Fibroblast of skin of right biceps (primary cell): Measurements from ENCODE around the gene PICALM.
"Not testable (repeated sequence)": the region's sequence is repeated elsewhere in the genome, so short reads cannot be mapped to it uniquely, and the experiment has no call there.

ENCODE experiments used
- DNase-seq: peaks from one replicate; pipeline ENCODE4 v3.0.0-alpha.2; 2013

The PICALM gene

DNA sequence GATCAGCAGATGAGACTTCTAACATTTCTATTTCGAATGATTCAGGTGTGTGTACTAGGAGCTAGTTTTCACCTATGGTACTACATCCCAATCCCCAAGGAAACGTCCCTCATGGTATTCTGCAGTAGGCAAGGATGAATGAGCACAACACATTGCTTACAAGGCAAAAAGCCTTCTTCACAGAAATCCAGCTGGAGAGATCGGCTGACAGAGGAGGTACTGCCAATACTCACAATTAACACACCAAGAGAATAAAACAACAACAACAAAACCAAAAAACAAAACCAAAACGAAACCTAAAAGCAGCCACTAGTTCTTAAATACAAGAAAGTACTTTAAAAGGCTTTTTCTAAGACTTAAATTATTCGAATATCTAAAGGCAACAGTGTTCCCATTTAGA is 101.4 kb downstream of the PICALM start:
- DNase-seq = no peak

DNA sequence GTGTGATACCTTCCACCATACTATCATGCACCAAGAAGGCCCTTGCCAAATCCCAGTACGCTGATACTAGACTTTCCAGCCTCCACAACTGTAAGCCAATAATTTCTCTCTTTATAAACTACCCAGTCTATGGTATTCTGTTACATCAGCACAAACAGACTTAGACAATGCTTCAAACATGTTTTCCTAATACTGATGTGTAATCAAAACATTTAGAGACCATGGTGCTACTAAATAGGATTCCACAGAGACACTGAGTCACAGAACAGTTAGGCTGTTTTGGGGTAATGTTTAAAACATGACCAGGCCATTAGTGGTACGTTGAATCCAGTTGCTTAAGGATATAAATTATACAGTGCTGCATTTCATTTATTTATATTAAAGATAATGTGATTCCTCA is 103.7 kb downstream of the PICALM start:
- peak; percentile 50 for DNase-seq

DNA sequence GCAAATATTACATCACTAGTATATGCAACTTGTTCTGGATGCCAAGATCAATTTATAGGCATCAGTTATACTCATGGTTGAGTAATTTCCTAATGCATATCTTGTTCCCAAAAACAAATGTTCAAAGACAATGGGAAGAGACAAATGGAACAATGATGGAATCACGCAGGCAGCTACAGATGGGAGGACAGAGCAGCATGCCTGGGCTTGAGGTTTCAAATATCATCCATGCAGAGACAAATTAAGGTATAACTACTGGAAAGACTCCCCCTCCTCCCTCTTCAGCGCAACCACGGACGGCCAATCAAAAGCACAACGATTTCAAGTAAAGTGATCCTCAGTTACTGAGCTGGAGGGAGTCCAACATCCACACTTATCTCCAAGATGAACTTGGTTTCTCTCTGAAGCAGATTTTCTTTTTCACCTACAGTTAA is 106.9 kb downstream of the PICALM start:
- DNase-seq = peak; percentile 80

DNA sequence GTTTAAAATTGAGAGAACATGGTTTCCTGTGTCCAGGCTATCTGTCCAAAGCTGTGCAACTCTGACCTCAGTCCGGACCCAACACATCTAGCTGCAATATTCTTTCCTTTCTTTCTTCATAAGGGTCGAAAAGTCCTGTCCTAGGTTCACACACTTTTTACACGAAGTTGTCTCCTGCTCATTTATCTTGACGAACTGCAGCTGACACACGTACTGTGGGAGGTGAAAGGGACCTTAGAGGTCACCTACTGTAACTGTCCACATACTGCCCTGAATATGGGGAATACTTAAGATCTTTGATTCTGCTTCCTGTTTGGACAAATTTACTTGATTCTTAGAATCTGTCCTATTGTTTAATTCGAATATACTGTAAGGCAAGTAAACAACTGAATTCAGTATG is 107.8 kb downstream of the PICALM start:
- DNase-seq = no peak

DNA sequence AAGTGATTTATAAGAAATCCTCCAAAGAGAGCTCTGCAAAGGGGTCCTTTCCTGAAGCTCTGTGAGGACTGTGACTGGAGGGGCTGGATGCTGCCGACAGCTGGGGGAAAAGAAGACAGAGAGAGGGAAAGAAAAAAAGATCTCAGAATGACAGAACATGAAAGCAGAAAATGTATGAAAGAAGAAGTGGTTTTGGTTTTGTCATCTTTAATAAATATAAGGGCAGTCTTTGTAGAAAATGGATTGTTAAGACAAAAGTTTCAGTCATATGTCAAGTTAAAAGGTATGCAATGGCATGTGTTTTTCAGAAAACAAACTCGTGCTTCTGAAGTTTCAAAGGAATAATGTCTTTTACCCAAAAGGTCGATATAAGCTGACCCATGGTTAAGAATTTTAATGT is 108.2 kb downstream of the PICALM start:
- DNase-seq = no peak

DNA sequence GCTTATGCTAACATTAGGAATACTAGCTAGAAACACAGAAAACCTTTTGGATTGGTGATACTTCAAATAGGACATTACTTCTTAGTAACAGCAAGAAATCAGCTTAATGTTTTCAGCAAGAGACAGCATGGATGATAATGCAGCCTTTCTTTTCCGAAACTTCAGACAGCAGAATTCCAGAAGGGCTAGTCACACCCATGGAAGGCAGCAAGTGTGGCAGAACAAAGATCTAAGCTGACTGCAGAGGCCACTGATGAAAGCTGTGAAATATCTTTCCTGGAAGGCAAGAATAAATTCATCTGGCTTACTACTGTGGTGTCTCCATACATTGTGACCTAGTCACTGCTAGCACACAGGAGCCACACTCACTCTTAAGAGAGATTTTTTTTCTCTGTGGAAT is 113.4 kb downstream of the PICALM start:
- DNase-seq = peak; percentile 92

DNA sequence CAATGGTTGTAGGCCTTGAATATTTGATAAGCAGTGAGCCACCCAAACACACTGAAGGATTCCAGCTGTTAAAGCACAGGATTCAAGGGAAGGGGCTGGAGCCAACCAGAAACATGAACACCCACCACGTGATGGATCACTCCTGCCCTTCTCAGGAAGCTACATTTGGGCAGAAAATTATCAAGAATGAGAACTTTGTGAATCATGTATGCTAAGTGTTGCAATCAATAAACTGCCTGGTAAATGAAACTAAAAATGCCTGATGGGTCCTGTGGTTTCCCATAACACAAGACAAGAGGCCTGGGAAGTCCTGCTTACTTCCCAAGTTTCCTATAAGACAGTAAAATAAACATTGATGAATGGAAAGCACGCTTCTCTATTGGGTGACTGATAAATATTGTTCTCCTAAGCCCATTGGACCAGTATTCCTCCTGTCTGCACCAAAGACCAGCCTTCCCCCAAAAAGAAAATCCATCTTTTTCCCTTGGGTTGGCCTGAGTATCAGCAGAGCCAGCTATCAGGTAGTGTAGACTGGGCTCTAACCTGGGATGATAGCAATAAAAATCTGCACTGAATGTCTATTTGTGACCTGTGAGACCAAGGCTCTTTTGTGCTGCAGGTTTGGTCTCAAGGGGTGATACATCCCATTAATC is 115.3 kb downstream of the PICALM start:
- DNase-seq = peak; percentile 35

DNA sequence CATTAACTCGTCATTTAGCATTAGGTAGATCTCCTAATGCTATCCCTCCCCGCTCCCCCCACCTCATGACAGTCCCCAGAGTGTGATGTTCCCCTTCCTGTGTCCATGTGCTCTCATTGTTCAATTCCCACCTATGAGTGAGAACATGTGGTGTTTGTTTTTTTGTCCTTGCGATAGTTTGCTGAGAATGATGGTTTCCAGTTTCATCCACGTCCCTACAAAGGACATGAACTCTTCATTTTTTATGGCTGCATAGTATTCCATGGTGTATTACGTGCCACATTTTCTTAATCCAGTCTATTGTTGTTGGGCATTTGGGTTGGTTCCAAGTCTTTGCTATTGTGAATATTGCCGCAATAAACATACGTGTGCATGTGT is 116.8 kb downstream of the PICALM start:
- not testable (repeated sequence) for DNase-seq

DNA sequence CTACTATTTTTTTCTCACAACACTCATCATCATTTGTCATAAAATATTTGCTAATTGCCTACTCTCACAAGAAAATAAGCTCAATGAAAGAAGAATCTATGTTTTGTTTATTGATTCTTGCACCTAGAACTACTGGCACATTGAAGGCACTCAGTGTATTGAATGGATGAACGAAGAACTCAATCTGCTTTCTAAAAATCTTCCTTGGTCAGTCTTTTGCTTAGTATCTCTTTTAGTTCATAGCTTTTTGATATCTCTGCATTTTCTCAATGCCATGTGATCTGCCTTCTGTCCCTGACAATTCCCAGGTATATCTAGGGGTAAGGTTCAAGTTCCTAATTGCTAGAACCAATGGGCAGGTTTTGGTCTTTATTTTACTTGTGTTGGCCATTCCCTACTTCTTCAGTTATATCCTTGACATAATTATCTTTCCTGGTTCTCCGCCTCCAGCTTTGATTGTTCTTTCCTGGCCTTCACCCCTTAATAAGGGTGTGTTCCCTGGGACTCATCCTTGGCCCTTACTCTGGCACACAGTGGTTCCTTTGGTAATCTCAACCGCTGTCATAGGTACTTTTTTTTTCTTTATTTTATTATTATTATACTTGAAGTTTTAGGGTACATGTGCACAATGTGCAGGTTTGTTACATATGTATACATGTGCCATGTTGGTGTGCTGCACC is 117.3 kb downstream of the PICALM start:
- DNase-seq = no peak

DNA sequence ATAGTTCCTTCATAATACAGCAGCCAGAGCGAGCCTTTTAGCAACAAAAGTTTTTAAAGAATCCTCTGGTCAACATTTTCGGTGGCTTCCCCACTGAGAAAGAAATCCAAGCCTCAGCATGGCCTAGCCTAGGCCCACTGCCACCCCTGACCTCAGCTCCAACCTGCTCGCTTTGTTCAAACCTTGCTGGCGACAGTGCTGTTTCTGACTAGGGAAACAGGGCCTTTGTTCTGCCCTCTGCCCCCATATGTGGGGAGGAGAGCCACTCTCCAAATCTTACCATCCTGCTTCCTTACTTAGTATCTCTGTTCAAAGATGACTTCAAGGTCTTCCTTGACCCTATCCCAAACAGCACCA is 117.9 kb downstream of the PICALM start:
- DNase-seq = no peak

DNA sequence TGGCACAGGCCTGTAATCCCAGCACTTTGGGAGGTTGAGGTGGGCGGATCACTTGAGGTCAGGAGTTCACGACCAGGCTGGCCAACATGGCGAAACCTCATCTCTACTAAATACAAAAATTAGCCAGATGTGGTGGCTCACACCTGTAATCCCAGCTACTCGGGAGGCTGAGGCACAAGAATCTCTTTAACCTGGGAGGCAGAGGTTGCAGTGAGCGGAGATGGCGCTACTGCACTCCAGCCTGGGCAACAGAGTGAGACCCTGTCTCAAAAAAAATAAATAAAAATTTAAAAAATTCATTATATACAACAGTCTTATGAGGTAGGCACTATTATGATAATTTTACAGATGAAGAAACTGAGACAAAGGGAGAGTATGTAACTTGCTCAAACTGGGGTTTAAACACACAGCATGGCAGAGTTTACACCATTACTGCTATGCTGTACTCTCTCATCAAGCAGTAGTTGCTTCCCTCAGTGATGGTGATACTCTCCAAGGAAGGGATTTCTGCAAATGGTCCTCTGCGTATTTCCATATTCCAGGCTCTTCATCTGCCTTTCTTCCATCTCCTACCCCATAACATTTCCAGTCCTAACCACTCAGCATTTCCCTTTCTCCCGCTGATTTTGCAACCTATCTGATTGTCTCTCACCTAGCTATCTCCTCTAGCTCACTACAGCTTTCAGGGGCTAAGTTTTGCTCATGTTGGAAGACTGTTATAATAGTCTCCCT is 118.4 kb downstream of the PICALM start:
- no peak for DNase-seq

DNA sequence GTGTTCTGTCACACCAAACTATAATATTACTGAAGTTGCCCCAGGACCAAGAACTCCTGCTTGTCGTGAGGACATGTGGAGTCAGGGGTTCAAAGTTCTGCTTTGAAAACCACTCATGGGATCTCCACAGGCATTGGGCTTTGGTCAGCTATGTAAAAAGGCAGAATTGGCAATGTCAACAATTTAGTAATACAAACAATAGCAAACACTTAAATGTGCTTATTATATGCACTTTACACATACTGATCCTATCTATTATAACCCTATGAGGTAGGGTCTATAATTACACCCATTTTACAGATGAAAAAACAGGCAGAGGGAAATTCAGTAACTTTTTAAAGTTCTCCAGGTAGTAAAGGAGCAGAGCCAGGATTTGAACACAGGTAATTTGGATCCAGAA is 119.1 kb downstream of the PICALM start:
- DNase-seq = no peak

DNA sequence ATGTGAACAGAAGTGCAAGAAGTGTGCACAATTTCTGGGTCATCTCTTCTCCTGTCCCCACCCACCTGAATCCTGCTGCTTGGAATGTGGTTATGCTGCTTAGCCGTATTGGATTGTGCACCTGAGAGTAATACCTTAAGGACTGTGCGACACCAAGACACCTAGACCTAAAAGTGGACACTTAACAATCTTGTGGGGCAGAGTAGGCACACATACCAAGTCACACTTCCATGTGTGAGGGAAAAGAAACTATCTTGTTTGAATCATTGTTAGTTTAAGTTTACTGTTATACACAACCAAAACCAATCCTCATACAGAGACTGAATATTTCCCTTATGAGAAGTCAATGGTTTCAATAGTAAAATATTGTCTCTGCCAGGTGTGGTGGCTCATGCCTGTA is 120.0 kb downstream of the PICALM start:
- no peak for DNase-seq

DNA sequence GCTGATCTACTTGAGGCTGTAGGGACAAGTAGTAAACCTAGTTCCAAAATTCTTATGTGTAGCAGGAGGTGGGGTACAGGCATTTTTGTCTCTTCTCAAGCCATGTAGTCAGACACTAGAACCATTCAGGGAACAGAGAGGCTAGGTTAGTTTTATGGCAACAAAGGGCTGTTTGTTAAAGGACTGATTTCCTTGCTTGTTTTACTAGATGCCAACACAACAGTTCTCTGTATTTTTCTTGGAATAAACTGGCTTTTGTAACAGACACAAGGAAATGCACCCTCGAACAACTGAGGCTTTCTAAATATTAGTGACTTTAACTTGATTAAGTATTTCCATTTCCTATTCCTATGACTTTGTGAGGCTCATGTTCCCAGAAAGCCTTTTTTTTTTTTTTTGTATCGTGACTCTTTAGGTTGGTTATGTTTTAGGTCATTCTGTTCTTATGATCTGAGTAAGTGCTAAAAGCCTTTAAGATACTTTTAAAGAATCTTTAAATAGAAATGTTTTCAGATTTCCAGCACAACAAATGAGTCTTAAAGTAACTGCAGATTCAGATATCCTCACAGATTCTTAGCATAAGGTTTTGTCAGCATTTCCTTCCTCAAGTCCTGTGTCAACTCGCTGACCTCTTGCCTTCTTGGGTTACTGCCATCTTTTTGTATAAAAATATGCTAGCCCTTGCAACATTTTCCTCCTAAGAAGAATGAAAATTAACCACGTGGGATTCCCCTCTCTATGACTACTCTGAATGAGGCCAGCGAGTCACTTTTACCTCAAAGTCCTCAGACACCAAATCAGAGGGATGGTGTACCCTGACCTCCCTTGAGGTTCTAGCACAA is 121.2 kb downstream of the PICALM start:
- peak; percentile 91 for DNase-seq

DNA sequence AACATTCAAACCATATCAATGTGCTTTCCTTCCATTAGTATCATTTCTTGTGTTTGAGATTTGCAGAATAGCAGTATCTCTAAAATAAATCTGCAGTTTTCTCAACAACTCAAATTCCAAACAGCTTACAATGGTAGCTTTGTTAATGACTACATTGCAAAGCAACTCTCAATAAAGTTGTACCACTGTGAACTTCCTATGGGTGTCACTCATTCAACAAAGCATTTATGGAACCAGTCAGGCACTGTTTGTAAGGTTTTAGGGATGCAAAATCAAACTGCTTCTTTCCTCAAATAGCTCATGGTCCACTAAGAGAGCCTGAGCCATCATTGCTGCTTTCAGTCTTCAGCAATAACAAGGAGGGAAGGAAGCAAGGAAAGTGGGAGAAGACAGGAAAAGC is 122.7 kb downstream of the PICALM start:
- DNase-seq = no peak

DNA sequence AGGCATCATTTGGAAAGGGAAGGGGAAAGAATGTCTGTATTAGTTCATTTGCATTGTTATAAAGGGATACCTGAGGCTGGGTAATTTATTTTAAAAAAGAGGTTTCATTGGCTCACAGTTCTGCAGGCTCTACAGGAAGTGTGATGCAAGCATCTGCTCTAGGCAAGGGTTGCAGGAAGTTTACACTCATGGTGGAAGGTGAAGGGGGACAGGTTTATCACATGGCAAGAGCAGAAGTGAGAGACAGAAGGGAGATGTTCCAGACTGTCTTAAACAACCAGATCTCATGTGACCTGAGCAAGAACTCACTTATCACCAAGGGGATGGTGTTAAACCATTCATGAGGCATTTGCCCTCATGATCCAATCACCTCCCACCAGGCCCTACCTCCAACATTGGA is 123.1 kb downstream of the PICALM start:
- DNase-seq = no peak

DNA sequence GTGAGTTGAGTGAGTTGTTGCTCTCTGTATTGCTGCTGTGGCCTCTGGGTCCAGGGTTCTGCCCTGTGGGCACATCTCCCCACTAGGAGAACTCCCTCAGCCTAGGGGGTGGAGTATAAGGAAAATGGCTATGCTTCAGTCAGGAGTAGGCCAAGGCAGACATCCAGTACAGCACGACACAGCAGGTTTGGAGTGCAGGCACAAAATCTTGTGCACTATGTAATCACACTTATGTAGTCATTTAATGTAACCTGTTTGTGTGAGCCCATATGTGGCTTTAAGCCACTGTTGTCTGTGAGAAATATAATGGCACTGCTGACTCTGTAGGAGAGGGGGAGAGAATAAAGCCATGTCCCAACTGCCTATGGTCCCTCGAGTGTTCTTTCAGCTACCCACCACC is 123.6 kb downstream of the PICALM start:
- no peak for DNase-seq

DNA sequence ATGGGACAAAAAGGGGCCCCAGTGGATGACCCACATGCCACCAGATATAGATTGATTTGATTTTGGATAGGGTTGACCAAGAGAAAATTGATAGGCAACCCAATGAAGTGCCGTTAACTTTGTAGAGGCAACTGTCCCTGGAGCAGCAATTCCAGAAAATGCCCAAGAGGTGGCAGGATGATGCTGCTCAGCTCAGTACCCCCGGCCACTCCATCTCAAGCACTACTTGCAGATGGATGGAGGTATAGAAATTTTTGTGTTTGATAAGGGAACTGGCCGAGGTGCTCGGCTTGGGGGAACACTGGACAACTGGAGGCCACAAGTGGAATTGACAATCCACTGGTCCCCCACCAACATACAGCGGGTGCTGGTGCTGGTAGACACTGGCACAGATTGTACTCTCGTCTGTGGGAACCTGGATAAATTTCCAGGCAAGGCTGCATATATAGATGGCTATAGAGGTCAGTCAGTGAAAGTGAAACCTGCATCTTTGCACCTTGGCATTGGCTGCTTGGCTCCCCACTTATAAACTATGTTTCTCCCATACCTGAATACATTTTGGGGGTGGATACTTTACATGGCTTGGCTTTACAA is 127.4 kb downstream of the PICALM start:
- DNase-seq = peak; percentile 63

DNA sequence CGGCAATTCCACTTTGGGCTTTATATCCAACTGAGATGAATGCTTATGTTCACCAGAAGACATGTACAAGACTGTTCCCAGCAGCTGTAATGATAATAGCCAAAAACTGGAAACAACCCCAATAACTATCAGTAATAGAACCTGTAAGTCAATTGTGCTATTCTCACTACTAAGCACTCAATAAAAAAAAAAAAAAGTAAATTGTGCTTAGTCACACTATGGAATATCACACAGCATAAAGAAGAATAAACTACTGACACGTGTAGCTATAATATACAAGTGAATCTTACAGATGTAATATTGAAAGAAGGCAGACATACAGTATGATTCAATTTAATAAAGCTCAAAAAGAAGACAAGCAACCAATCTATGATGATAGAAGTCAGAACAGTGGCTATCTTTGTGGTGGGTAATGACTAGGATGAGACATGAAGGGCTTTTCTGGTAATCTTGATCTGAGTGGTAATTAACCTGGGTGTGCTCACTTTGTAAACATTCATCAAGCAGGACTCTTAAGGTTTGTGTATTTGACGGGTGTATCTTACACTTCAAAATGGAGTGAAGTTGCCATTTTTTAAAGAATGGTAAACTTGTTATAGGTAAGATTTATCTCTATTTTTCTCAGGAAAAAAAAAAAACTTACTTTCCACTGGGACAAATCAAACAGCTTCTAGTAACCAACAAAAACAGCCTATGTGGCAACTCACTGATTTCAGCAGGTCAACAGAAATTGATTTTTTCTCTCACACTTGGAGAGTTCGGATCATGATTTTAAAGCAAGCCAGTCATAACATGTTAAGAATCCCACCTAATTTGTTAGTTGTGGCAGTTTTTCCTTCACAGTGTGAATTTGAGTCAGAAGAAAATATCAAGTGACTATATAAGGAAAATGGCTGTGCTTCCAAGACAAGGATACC is 129.5 kb downstream of the PICALM start:
- DNase-seq = no peak

DNA sequence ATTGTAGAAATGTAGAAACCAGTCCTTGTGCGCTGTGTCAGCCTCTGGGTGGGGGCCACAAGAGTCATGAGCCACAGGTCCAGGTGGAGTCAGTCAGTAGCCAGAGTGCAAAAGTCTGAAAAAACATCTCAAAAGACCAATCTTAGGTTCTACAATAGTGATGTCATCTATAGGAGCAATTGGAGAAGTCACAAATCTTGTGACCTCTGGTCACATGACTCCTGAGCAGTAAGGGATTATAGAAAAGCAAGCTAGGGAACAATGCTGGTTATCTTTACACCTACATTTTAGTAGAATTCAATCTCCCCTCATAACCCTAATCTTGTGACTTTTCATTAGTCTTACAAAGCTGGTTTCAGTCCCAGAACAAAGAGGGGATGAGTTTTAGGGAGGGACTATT is 131.0 kb downstream of the PICALM start:
- DNase-seq = no peak

DNA sequence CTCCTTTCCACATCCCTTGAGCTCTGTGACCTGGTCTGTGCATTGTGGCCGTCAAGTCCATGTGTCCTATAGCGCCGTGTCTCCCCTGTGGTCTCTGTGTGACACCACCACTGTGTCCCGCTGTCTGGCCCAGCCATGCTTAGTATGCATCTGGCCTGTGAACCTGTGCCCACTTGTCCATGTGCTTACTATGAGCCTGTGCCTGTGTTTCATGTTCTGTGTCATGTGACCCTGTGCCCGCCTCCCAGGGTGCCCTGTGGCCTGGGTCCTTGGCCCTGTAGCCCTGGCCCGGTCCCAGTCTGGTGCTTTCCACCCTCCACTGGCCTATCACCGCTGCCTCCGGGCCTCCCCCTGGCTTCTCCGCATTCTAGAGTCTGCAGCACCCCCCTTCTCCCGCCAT is 133.1 kb downstream of the PICALM start:
- no peak for DNase-seq

DNA sequence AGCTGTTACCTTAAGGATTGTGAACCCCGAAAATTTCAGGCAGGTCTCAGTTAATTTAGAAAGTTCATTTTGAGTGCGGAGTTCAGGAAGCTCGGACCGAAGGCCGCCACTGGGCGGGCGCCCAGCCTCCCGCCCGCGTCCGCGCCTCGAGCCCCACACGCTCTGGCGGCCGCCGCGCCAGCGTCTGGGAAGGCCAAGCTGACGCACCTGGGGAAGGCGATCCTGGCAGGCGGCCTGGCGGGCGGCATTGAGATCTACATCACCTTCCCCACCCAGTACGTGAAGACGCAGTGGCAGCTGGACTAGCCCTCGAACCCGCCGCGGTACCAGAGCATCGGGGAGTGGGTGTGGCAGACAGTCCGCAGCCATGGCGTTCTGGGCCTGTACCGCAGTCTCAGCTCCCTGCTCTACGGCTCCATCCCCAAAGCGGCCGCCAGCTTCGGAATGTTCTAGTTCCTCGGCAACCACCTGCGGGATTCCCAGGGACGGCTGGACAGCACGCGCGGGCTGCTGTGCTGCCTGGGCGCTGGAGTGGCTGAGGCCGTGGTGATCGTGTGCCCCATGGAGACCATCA is 134.2 kb downstream of the PICALM start:
- no peak for DNase-seq
